HL-60 (cell line): ENCODE measurements around the gene MTR.

Experiments used
- CTCF ChIP-seq: IDR thresholded peaks from one replicate; pipeline ENCODE4 v1.5.1; 2011; ENCODE audit warnings: low read length, control low read depth, inconsistent platforms; ENCODE audit not compliant: insufficient read depth
- GABPA ChIP-seq: IDR thresholded peaks from 2 replicates; pipeline ENCODE4 v1.6.1; 2012; ENCODE audit warnings: low read depth
- POLR2AphosphoS5 ChIP-seq: IDR thresholded peaks from 2 replicates; pipeline ENCODE4 v1.6.1; 2012; ENCODE audit warnings: low read depth
- REST ChIP-seq: IDR thresholded peaks from 2 replicates; pipeline ENCODE4 v1.6.1; 2012; ENCODE audit warnings: low read depth; ENCODE audit not compliant: insufficient replicate concordance
- SPI1 ChIP-seq: IDR thresholded peaks from 2 replicates; pipeline ENCODE4 v1.6.1; 2012; ENCODE audit warnings: low read depth, mild to moderate bottlenecking, borderline replicate concordance

DNA sequence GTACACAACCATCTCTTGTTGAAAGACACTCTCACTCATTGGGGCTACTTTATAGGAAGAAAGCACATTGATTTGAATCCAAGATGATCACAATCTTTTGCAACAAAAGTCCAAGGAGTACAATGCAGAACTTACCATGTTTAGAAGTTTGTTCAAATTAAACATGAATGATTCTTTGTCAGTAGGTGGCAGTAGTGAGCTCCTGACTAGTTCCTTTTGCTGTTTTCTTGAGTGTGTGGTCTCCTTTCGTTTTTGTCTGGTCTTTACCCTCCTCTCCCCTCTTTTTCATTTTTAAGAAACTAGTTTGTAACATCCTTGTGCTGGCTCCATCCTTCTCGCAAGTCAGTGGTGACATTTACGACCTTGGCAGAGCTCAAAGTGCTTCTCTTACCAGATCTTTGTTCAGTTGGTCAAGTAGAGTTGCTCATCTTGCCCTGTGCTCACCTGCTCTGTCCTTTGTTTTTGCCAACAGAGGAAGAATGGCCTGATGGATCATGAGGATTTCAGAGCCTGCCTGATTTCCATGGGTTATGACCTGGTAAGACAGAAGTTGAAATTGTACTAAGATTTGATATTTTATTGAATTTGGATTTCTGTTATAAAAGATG is 35.7 kb upstream of the MTR start:
- TF ChIP-seq CTCF, result peak; percentile 17
- TF ChIP-seq POLR2AphosphoS5, result no peak
- no peak for TF ChIP-seq SPI1
- no peak for TF ChIP-seq REST
- no peak for TF ChIP-seq GABPA
